Measurements from ENCODE around the gene SSPN.

The SSPN gene

DNA sequence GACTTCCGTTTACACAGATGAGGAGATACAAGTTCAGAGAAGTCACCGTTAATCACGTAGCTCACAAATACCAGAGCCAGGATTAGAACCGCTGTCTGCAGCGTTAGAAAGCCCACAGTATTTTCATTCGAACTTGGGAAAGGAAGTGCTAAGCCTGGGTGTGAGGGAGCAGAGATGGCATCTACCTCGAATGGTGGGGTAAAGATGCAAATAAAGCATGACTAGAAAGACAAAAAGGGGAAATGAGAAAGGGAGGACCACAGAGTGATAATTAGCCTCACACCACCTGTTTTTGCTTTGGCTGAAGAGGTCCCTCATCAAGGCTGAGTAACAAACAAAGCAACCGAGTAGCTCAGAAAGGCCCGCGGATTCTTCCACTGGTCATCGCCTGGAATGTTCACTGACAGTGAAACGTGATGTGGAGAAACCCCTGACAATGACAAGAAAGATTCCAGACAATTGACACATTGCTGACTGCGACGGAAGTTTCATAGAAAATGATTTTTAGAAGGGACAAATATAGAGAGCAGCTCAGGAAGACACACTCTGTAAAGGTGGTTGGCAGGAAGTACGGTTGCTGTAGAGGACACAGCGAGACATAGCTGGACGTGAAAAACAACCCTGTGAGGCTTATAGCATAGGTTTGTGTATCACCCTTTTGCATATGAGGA, 39.0 kb upstream of the SSPN start:
- DNase-seq (no peak), ATAC-seq (ENCODE audit: insufficient read depth, low read depth) (no peak)
- Histone ChIP-seq H3K9ac (ENCODE audit: low read depth, low read length) (no peak overlapping the region), H3K79me2 (ENCODE audit: insufficient read depth, low read length) (no peaks in the 10 kb centered on the region), H4K20me1 (ENCODE audit: insufficient read depth, low read length) (no peaks in the 10 kb centered on the region), H3K27me3 (ENCODE audit: insufficient read depth, low read length, poor library complexity) (peaks cover 28% of the 10 kb centered on the region), H3K36me3 (ENCODE audit: insufficient read depth, low read length) (no peaks in the 10 kb centered on the region), H2AFZ (ENCODE audit: low read depth, low read length) (no peak overlapping the region), H3K4me1 (ENCODE audit: insufficient read depth, low read length) (no peaks in the 10 kb centered on the region; the same call in 1 of the 2 replicates), H3K9me3 (ENCODE audit: insufficient read depth, low read length, severe bottlenecking) (no peaks in the 10 kb centered on the region), H3K4me3 (ENCODE audit: low read depth in 1 of 2, low read length in 2 of 2) (no peak overlapping the region), H3K27ac (ENCODE audit: low read length) (no peak overlapping the region), H3K4me2 (ENCODE audit: insufficient read depth, low read length) (no peak overlapping the region)
- TF ChIP-seq, protein P1, sequence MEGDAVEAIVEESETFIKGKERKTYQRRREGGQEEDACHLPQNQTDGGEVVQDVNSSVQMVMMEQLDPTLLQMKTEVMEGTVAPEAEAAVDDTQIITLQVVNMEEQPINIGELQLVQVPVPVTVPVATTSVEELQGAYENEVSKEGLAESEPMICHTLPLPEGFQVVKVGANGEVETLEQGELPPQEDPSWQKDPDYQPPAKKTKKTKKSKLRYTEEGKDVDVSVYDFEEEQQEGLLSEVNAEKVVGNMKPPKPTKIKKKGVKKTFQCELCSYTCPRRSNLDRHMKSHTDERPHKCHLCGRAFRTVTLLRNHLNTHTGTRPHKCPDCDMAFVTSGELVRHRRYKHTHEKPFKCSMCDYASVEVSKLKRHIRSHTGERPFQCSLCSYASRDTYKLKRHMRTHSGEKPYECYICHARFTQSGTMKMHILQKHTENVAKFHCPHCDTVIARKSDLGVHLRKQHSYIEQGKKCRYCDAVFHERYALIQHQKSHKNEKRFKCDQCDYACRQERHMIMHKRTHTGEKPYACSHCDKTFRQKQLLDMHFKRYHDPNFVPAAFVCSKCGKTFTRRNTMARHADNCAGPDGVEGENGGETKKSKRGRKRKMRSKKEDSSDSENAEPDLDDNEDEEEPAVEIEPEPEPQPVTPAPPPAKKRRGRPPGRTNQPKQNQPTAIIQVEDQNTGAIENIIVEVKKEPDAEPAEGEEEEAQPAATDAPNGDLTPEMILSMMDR (IDR thresholded peaks at IDR 0.05; ENCODE audit: borderline replicate concordance, extremely low read depth, low read length, poor library complexity, severe bottlenecking): no peak
- TF ChIP-seq EZH2 (IDR thresholded peaks at IDR 0.05; ENCODE audit: borderline replicate concordance, low read depth, low read length, severe bottlenecking): no peak

DNA sequence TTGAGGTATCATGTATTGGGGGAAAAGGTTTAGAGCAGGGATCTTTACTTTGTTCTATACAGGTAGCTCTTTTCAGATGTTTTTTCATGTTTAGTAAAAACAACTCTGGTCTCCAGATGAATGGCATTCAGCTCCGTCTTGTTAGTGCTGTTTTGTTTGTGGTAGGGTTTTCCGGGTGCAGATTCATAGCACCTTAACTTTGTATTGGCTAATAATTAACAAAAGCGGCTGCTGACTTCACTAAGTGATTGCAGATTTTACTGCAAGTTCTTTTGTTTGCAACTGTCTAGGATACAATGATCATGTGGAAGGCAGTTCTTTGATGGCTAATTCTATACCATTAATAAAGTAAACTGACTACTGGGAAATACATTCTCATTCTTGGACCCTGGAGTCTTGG, 38.4 kb upstream of the SSPN start:
- DNase-seq (no peak), ATAC-seq (ENCODE audit: insufficient read depth, low read depth) (no peak)
- no peak overlapping the region for H2AFZ ChIP-seq (ENCODE audit: low read depth, low read length)
- H3K9ac ChIP-seq (ENCODE audit: low read depth, low read length): no peak overlapping the region
- H3K79me2 ChIP-seq (ENCODE audit: insufficient read depth, low read length): no peaks in the 10 kb centered on the region
- TF ChIP-seq, protein P1 (IDR thresholded peaks at IDR 0.05; ENCODE audit: borderline replicate concordance, extremely low read depth, low read length, poor library complexity, severe bottlenecking): no peak
- TF ChIP-seq EZH2 (IDR thresholded peaks at IDR 0.05; ENCODE audit: borderline replicate concordance, low read depth, low read length, severe bottlenecking): no peak
- no peaks in the 10 kb centered on the region; the same call in 1 of the 2 replicates for H3K4me1 ChIP-seq (ENCODE audit: insufficient read depth, low read length)
- no peak overlapping the region for H3K27ac ChIP-seq (ENCODE audit: low read length)
- H3K9me3 ChIP-seq (ENCODE audit: insufficient read depth, low read length, severe bottlenecking): no peaks in the 10 kb centered on the region
- no peaks in the 10 kb centered on the region for H3K36me3 ChIP-seq (ENCODE audit: insufficient read depth, low read length)
- no peak overlapping the region for H3K4me3 ChIP-seq (ENCODE audit: low read depth in 1 of 2, low read length in 2 of 2)
- peaks cover 23% of the 10 kb centered on the region for H3K27me3 ChIP-seq (ENCODE audit: insufficient read depth, low read length, poor library complexity)
- no peaks in the 10 kb centered on the region for H4K20me1 ChIP-seq (ENCODE audit: insufficient read depth, low read length)
- H3K4me2 ChIP-seq (ENCODE audit: insufficient read depth, low read length): no peak overlapping the region

DNA sequence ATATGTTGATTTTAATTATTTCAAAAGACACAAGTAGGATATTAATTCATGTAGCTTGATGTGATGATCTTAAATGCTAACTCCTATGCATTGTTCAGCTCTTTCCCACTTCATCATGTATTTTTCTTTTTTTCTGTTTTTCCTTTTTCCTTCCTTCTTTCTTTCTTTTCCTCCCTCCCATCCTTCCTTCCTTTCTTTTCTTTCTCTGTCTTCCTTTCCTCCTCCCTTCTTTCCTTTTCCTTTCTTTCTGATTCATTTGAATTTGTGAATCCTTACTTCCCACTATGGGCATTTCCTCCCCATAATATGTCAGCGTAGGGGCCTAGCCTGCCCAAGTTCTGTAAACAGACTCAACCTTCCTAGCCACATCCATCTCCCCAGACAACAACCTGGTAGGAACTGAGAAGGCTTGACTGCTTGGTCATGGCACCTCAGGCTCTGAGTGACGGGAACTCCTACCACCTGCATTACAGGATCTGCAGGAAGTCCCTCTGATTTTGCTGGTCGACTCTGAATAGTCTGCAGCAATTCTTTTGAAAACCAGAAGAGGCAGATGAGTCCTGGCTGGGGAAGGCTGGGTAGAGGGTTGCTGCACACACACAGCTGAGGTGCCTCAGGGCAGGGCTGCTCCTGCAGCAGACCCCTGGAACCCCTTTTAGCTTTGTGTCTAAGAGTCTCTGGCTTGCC, 37.2 kb upstream of the SSPN start:
- no peak for TF ChIP-seq EZH2 (IDR thresholded peaks at IDR 0.05; ENCODE audit: borderline replicate concordance, low read depth, low read length, severe bottlenecking)
- TF ChIP-seq, protein P1 (IDR thresholded peaks at IDR 0.05; ENCODE audit: borderline replicate concordance, extremely low read depth, low read length, poor library complexity, severe bottlenecking): no peak
- no peaks in the 10 kb centered on the region; the same call in 1 of the 2 replicates for H3K4me1 ChIP-seq (ENCODE audit: insufficient read depth, low read length)
- no peaks in the 10 kb centered on the region for H3K9me3 ChIP-seq (ENCODE audit: insufficient read depth, low read length, severe bottlenecking)
- DNase-seq: no peak
- no peaks in the 10 kb centered on the region for H3K79me2 ChIP-seq (ENCODE audit: insufficient read depth, low read length)
- H3K27ac ChIP-seq (ENCODE audit: low read length): no peak overlapping the region
- H3K4me2 ChIP-seq (ENCODE audit: insufficient read depth, low read length): no peak overlapping the region
- ATAC-seq (ENCODE audit: insufficient read depth, low read depth): peak; percentile 48; the same call in 1 of the 3 replicates
- H3K9ac ChIP-seq (ENCODE audit: low read depth, low read length): no peak overlapping the region
- no peaks in the 10 kb centered on the region for H4K20me1 ChIP-seq (ENCODE audit: insufficient read depth, low read length)
- H3K36me3 ChIP-seq (ENCODE audit: insufficient read depth, low read length): no peaks in the 10 kb centered on the region
- H3K27me3 ChIP-seq (ENCODE audit: insufficient read depth, low read length, poor library complexity): peaks cover 24% of the 10 kb centered on the region
- no peak overlapping the region for H3K4me3 ChIP-seq (ENCODE audit: low read depth in 1 of 2, low read length in 2 of 2)
- H2AFZ ChIP-seq (ENCODE audit: low read depth, low read length): no peak overlapping the region
